ENCODE data around the gene SERTAD1. TPM values are rescaled to one million over a fixed set of nuclear protein-coding genes. Genes with fewer than 3 reads are reported as not detected.
A peak's percentile ranks its signal among the peaks of the same experiment; 100 is the strongest.
"Not testable (repeated sequence)": the region's sequence is repeated elsewhere in the genome, so short reads cannot be mapped to it uniquely, and the experiment has no call there.

The SERTAD1 gene
- total RNA-seq, 1 donor from 2014 or later = 18.1 TPM

DNA sequence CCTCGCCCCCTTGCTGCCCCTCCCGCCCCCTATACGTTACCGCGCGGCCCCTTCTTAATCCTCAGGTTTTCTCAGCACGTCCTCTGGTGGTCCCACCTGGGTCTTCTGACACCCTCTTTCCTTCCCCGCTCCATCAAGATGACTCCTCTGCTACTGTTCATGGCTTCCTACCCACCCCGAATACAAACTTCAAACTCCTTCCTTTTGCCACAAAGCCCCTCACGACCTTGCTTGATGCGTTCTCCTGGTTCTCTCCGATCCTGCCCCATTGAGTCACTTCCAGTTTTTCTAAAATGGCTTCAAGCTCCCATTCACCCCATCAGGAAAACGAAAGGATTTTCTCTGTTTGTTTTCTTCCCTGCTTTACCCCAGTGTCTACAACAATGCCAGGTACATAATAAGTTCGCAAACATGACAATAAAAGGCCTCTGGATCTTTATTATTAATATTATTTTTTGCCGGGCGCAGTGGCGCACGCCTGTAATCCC lies 19.1 kb upstream of the SERTAD1 start:
- peak overlapping the region; percentile 86 for H3K27ac Mint-ChIP-seq
- no peaks in the 10 kb centered on the region for H3K27me3 Mint-ChIP-seq (ENCODE audit: low read depth)
- H3K4me1 Mint-ChIP-seq (ENCODE audit: low read depth) = peaks cover 14% of the 10 kb centered on the region
- DNase-seq (ENCODE audit: low spot score) = no peak
- H3K36me3 Mint-ChIP-seq (ENCODE audit: low read depth) = peaks cover 5% of the 10 kb centered on the region
- peak overlapping the region; percentile 99 for H3K4me3 Mint-ChIP-seq (ENCODE audit: low read depth)
- intact Hi-C loops (cut with micrococcal nuclease) = loop anchor here (2.0 to 10.0 kb wide), 2 partner anchors 170 to 310 kb away; partner anchors contain the start of genes ACTMAP and SNRPA
- no peaks in the 10 kb centered on the region for H3K9me3 Mint-ChIP-seq

GRCh38 chr19:40444000-40444824 lies 18.4 kb upstream of the SERTAD1 start, which contains the start of gene SERTAD3:
Gene SERTAD3, minus strand, starts transcription at chr19:40444335. Its CDS starts 2,255 bp downstream, at chr19:40442080.
- DNase-seq (ENCODE audit: low spot score) = peak; percentile 96
- Mint-ChIP-seq H3K36me3 (ENCODE audit: low read depth) (peaks cover 5% of the 10 kb centered on the region), H3K27me3 (ENCODE audit: low read depth) (no peaks in the 10 kb centered on the region), H3K4me1 (ENCODE audit: low read depth) (peaks cover 14% of the 10 kb centered on the region), H3K9me3 (no peaks in the 10 kb centered on the region), H3K27ac (peak within 1 kb of the TSS; percentile 97), H3K4me3 (ENCODE audit: low read depth) (peak within 1 kb of the TSS; percentile 99)
- intact Hi-C loops (cut with micrococcal nuclease) = loop anchor here (1.0 to 10.0 kb wide), 7 partner anchors 10 to 311 kb away; partner anchors contain the start of genes ACTMAP, AKT2, BLVRB and SERTAD1

GRCh38 chr19:40443131-40443999 lies 17.6 kb upstream of the SERTAD1 start:
- DNase-seq (ENCODE audit: low spot score) = peak; percentile 99
- Mint-ChIP-seq H3K4me1 (ENCODE audit: low read depth) (peaks cover 14% of the 10 kb centered on the region), H3K4me3 (ENCODE audit: low read depth) (peak overlapping the region; percentile 99), H3K9me3 (no peaks in the 10 kb centered on the region), H3K27me3 (ENCODE audit: low read depth) (no peaks in the 10 kb centered on the region), H3K27ac (peak overlapping the region; percentile 97), H3K36me3 (ENCODE audit: low read depth) (peaks cover 5% of the 10 kb centered on the region)
- intact Hi-C loops (cut with micrococcal nuclease) = loop anchor here (1.0 to 10.0 kb wide), 6 partner anchors 9 to 311 kb away; partner anchors contain the start of genes ACTMAP, AKT2, BLVRB and SERTAD1

DNA sequence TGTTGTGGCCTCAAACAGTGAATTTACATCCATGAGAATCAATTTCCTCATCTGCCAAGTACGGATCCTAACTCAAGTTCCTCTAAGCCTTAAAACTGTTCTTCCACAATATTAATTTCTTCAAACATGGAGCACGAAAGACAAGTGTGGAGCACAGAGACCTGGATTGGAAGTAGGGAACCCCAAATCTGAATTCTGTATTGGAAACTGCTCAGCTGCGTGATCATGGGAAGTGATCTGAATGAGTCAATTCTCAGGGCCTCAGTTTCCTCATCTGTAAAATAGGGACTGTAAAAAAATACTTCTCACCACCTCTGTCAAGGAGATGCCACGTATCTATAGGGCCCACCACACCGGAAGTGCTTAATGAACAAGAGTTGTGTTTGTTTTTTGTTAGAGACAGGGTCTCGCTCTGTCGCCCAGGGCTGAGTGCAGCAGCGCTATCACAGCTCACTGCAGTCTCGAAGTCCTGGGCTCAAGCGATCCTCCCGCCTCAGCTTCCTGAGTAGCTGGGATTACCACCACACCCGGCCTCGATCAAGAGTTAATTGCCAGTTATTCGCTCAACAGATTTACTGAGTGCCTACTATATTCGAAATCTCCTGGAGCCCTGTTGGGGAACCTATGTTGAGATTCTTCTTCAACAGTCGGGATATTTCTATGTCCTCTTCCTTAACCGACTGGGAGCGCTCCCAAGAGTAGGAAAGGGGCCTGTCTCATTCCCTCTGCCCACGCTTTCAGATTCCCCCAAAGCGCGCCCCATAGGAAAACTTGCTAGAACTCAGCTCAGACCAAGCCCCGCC lies 16.7 kb upstream of the SERTAD1 start:
- Mint-ChIP-seq H3K27me3 (ENCODE audit: low read depth) (no peaks in the 10 kb centered on the region), H3K4me3 (ENCODE audit: low read depth) (peak overlapping the region; percentile 99), H3K36me3 (ENCODE audit: low read depth) (peaks cover 5% of the 10 kb centered on the region), H3K4me1 (ENCODE audit: low read depth) (peaks cover 14% of the 10 kb centered on the region), H3K9me3 (no peaks in the 10 kb centered on the region), H3K27ac (peak overlapping the region; percentile 91)
- intact Hi-C loops (cut with micrococcal nuclease) = loop anchor here (1.0 to 10.0 kb wide), 6 partner anchors 8 to 312 kb away; partner anchors contain the start of genes ACTMAP, AKT2, BLVRB and SERTAD1
- no peak for DNase-seq (ENCODE audit: low spot score)

DNA sequence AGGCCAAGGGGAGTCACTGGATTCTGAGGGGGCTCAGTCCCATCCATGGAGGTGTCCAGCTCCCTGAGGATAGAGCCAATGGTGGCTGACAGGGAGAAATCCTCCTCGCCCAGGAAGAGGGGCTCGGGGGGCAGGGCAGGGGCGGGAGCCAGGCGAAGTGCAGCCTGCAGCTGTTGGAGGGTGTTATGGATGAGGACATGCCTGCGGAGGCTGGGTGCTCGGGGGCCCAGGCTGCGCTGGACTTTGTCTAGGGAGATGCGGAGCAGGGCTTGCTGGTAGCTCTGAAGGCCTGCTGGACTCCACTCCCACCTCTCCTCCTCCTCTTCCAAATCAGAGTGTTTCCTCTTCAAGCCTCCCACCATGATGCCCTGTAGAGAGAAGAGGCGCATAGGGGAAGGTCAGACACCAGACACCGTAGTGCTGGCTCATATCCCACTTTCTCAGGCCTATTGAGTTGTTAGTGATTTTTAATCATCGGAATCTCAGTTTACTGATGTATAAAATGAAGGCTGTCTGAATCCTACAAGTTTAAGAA lies 16.0 kb upstream of the SERTAD1 start:
- peaks cover 14% of the 10 kb centered on the region for H3K4me1 Mint-ChIP-seq (ENCODE audit: low read depth)
- peak overlapping the region; percentile 99 for H3K4me3 Mint-ChIP-seq (ENCODE audit: low read depth)
- peak overlapping the region; percentile 91 for H3K27ac Mint-ChIP-seq
- H3K36me3 Mint-ChIP-seq (ENCODE audit: low read depth) = peaks cover 5% of the 10 kb centered on the region
- H3K9me3 Mint-ChIP-seq = no peaks in the 10 kb centered on the region
- intact Hi-C loops (cut with micrococcal nuclease) = loop anchor here (10.0 kb wide), 1 partner anchor 313 kb away; the partner anchor contains the start of genes ACTMAP and SNRPA
- H3K27me3 Mint-ChIP-seq (ENCODE audit: low read depth) = no peaks in the 10 kb centered on the region
- DNase-seq (ENCODE audit: low spot score) = no peak

DNA sequence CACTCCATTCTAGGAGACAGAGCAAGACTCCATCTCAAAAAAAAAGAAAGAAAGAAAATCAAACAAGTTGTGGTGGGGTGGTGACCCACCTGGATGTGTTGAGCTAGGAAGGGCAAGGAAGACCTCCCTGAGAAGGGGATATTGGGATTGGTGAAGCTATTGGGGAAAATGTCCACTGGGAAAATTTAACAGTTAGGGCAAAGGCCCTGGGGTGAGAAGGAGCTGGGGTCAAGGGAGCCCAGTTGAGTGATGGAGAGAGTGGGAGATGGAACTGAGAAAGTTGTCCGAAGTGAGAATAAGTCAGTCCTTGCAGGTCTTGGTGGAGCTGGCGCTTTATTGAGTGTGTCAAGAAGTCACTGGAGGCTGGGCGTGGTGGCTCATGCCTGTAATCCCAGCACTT lies 12.5 kb upstream of the SERTAD1 start:
- Mint-ChIP-seq H3K4me1 (ENCODE audit: low read depth) (peaks cover 11% of the 10 kb centered on the region), H3K36me3 (ENCODE audit: low read depth) (peaks cover 5% of the 10 kb centered on the region), H3K9me3 (no peaks in the 10 kb centered on the region), H3K27ac (no peak overlapping the region), H3K27me3 (ENCODE audit: low read depth) (no peaks in the 10 kb centered on the region), H3K4me3 (ENCODE audit: low read depth) (no peak overlapping the region)
- DNase-seq (ENCODE audit: low spot score) = no peak
- intact Hi-C loops (cut with micrococcal nuclease) = no loop called here

DNA sequence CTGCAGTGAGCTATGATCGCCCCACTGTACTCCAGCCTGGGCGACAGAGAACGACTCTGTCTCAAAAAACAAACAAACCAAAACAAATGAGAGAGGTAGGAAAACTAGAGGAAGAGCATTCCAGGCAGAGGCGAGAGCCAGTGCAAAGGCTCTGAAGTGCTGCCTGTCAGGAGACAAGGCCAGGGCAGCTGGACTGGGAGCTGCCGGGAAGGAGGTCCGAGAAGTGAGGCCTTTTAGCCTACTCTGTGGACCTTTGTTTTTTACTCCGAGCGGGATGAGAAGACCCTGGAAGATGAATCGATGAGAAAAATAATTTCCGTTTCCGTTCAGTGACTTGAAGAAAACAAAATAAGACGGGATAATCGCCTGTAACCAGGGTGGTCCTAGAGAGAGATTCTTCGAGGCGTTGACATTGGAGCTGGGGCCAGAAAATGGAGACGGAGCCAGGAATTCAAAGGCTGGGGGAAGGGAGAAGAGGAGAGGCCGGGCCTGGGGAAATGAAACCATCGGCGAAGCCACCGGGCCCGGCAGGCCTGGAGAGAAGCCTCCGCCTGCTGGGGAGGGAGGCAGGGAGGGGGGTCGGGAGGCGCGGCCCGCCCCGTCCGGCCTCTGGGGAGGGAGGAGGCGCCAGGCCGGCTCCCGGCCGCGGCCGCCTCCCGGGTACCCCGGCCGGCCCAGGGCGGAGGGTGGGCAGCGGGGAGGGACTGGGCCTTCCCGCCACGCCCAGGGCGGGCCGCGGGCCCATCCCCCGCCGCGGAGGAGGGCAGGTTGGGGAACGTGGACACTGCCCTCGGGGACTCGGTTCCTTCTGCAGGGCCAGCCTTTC lies 7.8 kb upstream of the SERTAD1 start:
- intact Hi-C loops (cut with micrococcal nuclease) = loop anchor here (1.0 kb wide), 1 partner anchor 10 kb away; no protein-coding TSS in a partner anchor

DNA sequence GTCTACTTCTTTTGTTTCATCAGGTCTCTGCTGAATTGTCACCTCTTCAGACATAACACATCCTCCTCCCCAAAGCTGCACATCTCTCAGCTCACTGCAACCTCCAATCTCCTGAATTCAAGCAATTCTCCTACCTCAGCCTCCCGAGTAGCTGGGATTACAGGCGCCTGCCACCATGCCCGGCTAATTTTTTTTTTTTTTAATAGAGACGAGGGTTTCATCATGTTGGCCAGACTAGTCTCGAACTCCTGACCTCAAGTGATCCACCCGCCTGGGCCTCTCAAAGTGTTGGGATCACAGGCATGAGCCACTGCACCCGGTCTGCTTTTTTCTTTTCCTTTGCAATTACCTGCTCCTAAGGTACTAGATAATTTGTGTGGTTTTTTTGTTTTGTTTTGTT lies 7.0 kb upstream of the SERTAD1 start:
- H3K4me1 Mint-ChIP-seq (ENCODE audit: low read depth); H3K27me3 Mint-ChIP-seq (ENCODE audit: low read depth); DNase-seq (ENCODE audit: low spot score); H3K9me3 Mint-ChIP-seq; H3K27ac Mint-ChIP-seq; H3K36me3 Mint-ChIP-seq (ENCODE audit: low read depth); intact Hi-C loops (cut with micrococcal nuclease): not testable (repeated sequence)
- H3K4me3 Mint-ChIP-seq (ENCODE audit: low read depth) = peak overlapping the region; percentile 88

More for the DNA sequence above, 7.8 kb upstream of the SERTAD1 start:
- H3K4me3 Mint-ChIP-seq (ENCODE audit: low read depth) = peak overlapping the region; percentile 88
- peak; percentile 56 for DNase-seq (ENCODE audit: low spot score)
- no peaks in the 10 kb centered on the region for H3K9me3 Mint-ChIP-seq
- H3K27ac Mint-ChIP-seq = peak overlapping the region; percentile 97
- no peaks in the 10 kb centered on the region for H3K27me3 Mint-ChIP-seq (ENCODE audit: low read depth)
- no peaks in the 10 kb centered on the region for H3K36me3 Mint-ChIP-seq (ENCODE audit: low read depth)
- peaks cover 7% of the 10 kb centered on the region for H3K4me1 Mint-ChIP-seq (ENCODE audit: low read depth)

DNA sequence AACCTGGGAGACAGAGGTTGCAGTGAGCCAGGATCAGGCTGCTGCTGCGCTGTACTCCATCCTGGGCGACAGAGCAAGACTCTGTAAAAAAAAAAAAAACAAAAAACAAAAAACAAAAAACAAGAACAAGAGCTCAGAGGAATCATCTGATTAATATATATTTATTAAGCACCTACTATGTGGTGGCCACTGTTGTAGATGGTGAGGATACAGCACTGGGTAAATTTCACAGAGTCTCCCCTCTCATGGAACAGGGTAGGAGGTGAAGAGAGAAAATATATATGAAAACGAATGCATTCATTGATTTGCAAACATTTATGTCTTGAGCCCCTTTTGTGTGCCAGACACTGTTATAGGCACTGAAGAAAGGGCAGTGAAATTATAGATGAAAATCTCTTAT lies 5.9 kb upstream of the SERTAD1 start:
- no peak for DNase-seq (ENCODE audit: low spot score)
- no peaks in the 10 kb centered on the region for H3K27me3 Mint-ChIP-seq (ENCODE audit: low read depth)
- no peak overlapping the region for H3K27ac Mint-ChIP-seq
- no peaks in the 10 kb centered on the region for H3K9me3 Mint-ChIP-seq
- H3K36me3 Mint-ChIP-seq (ENCODE audit: low read depth) = no peaks in the 10 kb centered on the region
- H3K4me3 Mint-ChIP-seq (ENCODE audit: low read depth) = no peak overlapping the region
- H3K4me1 Mint-ChIP-seq (ENCODE audit: low read depth) = peaks cover 7% of the 10 kb centered on the region
- intact Hi-C loops (cut with micrococcal nuclease) = no loop called here

DNA sequence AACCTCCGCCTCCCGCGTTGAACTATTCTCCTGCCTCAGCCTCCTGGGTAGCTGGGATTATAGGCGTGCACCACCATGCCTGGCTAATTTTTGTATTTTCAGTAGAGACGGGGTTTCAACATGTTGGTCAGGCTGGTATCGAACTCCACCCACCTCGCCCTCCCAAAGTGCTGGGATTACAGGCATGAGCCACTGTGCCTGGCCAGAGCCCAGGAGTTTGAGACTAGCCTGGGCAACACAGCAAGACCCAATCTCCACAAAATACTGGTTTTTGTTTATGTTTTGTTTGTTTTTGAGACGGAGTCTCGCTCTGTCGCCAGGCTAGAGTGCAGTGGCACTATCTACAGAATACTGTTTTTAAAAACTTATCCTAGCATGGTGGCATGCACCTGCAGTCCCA lies 4.5 kb upstream of the SERTAD1 start:
- peaks cover 10% of the 10 kb centered on the region for H3K4me1 Mint-ChIP-seq (ENCODE audit: low read depth)
- H3K4me3 Mint-ChIP-seq (ENCODE audit: low read depth); intact Hi-C loops (cut with micrococcal nuclease); DNase-seq (ENCODE audit: low spot score); H3K27me3 Mint-ChIP-seq (ENCODE audit: low read depth); H3K36me3 Mint-ChIP-seq (ENCODE audit: low read depth); H3K9me3 Mint-ChIP-seq; H3K27ac Mint-ChIP-seq: not testable (repeated sequence)

DNA sequence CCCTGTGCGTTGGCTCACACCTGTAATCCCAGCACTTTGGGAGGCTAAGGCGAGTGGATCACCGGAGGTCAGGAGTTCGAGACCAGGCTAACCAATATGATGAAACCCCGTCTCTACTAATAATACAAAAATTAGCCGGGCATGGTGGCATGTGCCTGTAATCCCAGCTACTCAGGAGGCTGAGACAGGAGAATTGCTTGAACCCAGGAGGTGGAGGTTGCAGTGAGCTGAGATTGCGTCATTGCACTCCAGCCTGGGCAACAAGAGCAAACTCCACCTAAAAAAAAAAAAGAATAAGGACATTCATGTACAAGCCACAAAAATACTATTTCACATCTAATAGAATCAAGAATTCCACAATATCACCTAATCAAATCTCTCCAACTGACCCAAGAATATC lies 2.4 kb upstream of the SERTAD1 start:
- H3K27ac Mint-ChIP-seq; intact Hi-C loops (cut with micrococcal nuclease); H3K36me3 Mint-ChIP-seq (ENCODE audit: low read depth); H3K4me3 Mint-ChIP-seq (ENCODE audit: low read depth); DNase-seq (ENCODE audit: low spot score); H3K9me3 Mint-ChIP-seq; H3K27me3 Mint-ChIP-seq (ENCODE audit: low read depth): not testable (repeated sequence)
- peaks cover 11% of the 10 kb centered on the region for H3K4me1 Mint-ChIP-seq (ENCODE audit: low read depth)
